DMS 273 (cell line): Measurements from ENCODE around the gene EDA.

Experiments
- DNase-seq: peaks from one replicate; lab custom pipeline; 2025; ENCODE audit not compliant: unreplicated experiment; lab: John Stamatoyannopoulos, UW

EDA gene

GRCh38 chrX:70022616-70023015 is 406.7 kb downstream of the EDA start:
- DNase-seq: no peak

GRCh38 chrX:70025464-70025863 is 409.6 kb downstream of the EDA start:
- no peak for DNase-seq

GRCh38 chrX:70026112-70026850 is 410.4 kb downstream of the EDA start:
- DNase-seq: no peak

- DNase-seq: no peak
Observed at GRCh38 chrX:70026851-70027200, 410.9 kb downstream of the EDA start.

GRCh38 chrX:70029863-70030262 is 413.9 kb downstream of the EDA start:
- no peak for DNase-seq

- DNase-seq: peak; percentile 86
Observed at GRCh38 chrX:70030301-70030767, 414.4 kb downstream of the EDA start.

- DNase-seq: peak; percentile 21
Observed at GRCh38 chrX:70032792-70033191, 416.9 kb downstream of the EDA start.

- DNase-seq: peak; percentile 65
Observed at GRCh38 chrX:70033348-70034051, 417.6 kb downstream of the EDA start.

GRCh38 chrX:70034646-70035045 is 418.7 kb downstream of the EDA start:
- no peak for DNase-seq

GRCh38 chrX:70038515-70038914 is 422.6 kb downstream of the EDA start:
- DNase-seq: no peak

- DNase-seq: peak; percentile 20
Observed at GRCh38 chrX:70038951-70039350, 423.0 kb downstream of the EDA start.

- no peak for DNase-seq
Observed at GRCh38 chrX:70039758-70040157, 423.8 kb downstream of the EDA start.

GRCh38 chrX:70041993-70042392 is 426.1 kb downstream of the EDA start:
- DNase-seq: no peak

GRCh38 chrX:70042399-70043371 is 426.8 kb downstream of the EDA start:
- DNase-seq: no peak

GRCh38 chrX:70043685-70044084 is 427.8 kb downstream of the EDA start:
- DNase-seq: no peak

GRCh38 chrX:70044541-70045245 is 428.8 kb downstream of the EDA start:
- peak; percentile 41 for DNase-seq

- DNase-seq: no peak
Observed at GRCh38 chrX:70046978-70047377, 431.1 kb downstream of the EDA start.

GRCh38 chrX:70049406-70049805 is 433.5 kb downstream of the EDA start:
- no peak for DNase-seq

GRCh38 chrX:70049925-70050324 is 434.0 kb downstream of the EDA start, which contains the start of gene AWAT2:
Gene AWAT2 (minus strand): TSS chrX:70049938. CDS start chrX:70049932, 6 bp downstream.
- no peak for DNase-seq

GRCh38 chrX:70052895-70053615 is 437.1 kb downstream of the EDA start:
- no peak for DNase-seq
